Dedifferentiated amniotic fluid mesenchymal stem cell (primary cell): ENCODE results near the gene CEACAM21.

ENCODE experiments used
- DNase-seq: peaks from one replicate; pipeline ENCODE4 v3.0.0-alpha.2; 2016; ENCODE audit errors: extremely low spot score

CEACAM21 gene

DNA sequence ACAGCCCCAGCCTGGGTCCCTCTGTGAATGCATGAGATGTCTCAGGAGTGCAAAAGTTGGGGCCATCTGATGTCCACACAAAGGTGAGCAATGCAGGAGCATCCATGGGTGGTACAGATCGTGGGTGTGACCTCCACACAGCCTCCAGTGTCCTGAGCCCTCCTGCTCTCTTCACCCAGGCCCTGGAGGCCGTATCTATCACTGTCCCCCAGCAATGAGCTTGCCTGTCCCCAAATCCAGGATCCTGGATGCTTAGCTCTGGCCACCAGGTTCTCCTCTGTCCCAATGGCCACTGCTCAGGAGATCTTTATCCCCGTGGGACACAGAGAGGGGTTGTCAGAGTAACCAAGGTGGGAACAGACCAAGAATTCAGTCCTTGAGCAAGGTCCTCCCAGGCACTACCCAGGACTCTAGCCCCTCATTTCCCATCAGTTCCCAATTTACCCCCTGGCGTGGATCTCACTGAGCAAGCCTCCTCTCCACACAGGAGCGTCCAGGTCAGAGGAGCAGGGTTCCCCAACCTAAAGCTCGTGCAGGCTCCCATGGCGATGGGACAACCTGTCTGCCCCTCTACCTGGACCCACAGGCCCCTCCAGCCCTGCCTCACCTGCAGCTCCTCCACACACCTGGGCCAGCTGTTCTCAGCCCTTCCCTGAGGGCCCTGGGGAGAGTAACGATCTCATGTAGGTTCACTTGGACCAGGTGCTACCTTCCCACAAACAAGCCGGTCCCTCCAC is 11.3 kb downstream of the CEACAM21 start:
- DNase-seq = no peak

DNA sequence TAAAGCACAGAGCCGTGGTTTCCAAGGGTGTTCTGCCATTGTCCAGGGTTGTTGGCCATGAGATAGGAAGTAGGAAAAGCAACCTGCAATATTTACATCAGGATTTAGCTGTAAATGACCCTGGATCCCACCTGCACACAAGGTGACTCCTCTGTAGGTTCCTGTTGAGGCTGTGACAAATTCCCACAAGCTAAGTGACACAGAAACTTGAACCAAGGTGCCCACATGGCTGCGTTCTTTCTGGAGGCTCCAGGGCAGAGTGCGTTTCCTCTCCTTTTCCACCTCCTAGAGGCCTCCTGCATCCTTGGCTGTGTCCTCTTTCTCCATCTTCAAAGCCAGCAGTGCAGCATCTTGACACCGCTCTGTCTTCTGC is 11.9 kb downstream of the CEACAM21 start:
- DNase-seq = no peak

DNA sequence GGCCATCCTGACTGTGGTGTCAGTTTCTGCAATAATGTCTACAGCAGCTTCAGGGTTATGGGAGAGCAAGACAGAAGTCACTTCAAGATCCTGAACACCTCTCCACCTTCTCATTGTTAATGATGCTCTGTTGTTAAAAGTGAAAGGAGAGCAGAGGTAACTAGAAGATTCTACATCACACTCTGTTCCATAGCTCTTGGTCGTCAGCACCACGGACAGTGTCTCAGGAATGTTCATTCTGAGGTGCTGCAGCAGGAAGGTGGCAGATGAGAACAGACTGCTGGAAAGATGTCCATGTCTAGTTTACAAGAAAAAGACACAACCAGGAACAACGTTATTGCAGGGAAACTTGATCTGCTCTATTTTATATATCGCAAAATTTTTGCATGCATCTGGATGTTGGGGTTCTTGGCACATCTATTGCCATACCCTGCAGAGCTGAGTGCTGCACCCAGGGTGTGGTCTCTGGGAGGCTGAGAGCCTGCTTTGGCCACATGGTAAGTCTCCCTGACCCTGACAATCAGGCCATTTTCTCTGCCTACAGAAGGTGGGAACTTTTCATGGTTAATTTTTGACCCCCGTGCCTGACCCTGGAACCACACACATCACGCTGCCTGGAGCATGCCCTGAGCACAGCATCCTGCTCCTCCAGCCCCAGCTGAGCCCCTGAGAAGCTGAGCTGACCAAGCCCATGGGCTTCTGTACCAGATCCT is 12.7 kb downstream of the CEACAM21 start:
- DNase-seq = no peak

DNA sequence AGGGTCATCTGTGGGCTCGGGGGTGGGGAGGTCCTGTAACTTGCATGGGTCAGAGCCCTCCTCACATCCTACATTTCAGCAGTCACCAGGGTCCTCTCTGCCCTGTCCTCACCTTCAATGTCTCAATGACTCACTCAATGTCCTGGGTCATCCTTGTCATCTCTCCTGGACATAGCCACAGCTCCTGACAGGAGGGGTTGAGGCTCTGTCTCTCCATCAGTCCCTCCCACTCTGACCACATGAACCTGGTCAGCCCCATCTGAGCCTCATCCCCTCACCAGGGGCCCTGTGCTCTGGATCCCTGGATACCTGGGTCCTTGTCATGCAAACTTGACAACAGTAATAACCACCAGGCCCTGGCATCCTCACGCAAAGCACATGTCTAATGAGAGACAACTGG is 13.4 kb downstream of the CEACAM21 start:
- no peak for DNase-seq

DNA sequence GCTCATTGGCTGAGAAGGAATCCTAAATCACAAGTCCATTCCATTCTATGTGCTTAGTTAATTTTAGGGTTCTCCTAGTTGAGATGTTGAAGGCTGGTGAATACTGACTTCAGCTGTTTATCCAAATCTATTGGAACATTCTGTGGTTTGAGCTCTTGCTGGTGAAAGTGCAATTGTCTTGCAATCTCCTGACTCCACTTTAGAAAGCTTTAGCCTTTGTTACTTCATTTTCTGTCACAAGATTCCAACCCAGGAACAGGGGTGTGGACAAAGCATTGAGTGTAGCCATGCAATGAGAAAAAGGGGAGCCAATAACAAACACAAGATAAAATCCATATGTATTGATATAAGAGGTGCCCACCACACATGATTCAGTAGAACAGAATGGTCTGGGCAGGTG is 15.0 kb downstream of the CEACAM21 start:
- DNase-seq = no peak

DNA sequence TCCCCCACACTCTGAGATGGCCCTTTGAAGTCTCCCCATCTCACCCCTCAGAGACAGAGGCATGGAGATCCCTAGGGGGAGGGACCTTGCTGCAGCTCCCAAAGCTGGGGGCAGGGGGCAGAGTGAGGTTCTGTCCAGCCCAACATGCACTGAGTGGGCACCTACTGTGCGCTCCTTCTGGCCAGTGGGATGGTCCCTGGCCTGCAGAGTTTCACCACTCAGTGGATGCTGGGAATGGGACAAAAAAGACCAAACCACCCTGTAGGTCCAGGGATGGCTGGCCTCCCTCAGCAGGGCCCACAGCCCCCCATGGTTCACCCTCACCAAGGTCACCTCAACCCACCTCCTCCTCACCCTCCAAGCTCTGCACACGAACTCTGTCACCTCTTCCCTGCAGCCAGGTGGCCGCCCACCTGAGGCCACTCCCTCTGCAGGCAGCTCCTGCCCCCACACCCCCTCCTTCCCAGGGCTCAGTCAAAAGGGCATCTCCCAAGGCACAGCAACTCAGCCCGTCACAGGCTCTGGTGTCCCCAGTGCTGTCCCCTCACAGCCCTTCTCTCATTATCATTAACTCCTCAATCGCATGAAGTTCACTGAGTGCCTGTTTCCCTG is 16.1 kb downstream of the CEACAM21 start:
- no peak for DNase-seq

DNA sequence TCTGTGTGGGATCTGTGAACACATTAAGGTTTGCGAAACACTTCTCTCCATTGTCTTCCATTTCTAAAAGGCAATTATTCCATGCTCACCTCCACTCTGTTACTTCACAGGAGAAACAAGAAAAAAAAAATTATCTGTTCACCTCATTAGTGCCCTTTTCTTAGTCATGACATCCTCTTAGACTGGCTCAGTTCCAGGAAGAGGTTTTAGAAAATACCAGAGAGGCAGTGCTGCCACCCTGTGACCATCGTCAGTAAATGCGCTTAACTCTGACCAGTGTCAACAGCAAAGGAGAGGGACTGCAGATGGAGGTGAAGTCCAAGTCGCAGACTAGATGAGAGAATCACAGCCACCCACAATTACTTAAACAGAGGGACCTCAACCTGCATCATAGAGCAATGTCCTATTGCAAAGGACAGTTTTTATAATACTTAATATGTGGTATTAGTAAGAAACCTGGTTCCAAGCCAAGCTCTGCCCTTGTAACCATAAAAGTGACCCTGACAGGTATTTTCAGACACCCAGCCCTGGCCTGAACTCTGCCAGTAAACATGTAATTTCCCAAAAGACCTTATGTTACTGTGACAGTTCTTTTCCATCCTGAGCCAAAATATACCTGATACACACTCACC is 19.4 kb downstream of the CEACAM21 start:
- DNase-seq = peak; percentile 49

DNA sequence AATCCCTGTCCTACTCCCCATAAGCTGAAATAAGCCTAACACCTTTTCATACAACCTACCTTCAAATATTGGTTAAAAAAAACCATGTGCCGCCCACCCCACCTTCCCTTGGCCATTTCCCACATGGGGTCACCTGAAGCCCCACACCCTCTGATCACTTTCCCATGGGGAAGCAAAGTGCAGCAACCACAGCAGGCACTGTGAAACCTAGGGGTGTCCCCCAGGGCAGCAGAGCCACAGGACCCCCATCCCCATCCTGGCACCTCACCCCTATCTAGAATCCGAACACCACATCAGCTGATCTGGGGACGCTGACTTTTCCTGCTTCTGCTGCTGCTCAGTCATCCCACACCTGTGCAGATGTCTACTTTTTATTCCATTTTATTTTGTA is 19.9 kb downstream of the CEACAM21 start:
- DNase-seq = no peak

DNA sequence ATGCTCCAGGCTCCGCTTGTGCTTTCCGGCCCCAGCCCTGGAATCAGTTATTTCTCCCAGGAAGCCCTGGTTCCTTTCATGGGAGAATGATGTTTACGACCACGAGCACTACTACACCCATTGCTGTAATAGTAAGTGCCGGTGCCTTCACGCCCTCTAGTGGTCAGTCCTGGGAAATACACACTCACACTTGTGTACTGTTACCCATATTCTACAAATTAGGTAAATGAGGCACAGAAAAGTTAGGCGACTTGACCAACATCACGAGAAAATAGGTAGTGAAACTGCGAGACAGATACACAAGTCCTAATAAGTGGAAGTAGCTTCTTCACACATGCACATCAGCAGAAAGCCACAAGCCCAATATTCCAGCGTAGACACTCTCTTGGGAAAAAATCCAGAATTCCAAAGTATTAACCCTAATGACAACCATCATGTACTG is 21.7 kb downstream of the CEACAM21 start:
- DNase-seq = peak; percentile 56

DNA sequence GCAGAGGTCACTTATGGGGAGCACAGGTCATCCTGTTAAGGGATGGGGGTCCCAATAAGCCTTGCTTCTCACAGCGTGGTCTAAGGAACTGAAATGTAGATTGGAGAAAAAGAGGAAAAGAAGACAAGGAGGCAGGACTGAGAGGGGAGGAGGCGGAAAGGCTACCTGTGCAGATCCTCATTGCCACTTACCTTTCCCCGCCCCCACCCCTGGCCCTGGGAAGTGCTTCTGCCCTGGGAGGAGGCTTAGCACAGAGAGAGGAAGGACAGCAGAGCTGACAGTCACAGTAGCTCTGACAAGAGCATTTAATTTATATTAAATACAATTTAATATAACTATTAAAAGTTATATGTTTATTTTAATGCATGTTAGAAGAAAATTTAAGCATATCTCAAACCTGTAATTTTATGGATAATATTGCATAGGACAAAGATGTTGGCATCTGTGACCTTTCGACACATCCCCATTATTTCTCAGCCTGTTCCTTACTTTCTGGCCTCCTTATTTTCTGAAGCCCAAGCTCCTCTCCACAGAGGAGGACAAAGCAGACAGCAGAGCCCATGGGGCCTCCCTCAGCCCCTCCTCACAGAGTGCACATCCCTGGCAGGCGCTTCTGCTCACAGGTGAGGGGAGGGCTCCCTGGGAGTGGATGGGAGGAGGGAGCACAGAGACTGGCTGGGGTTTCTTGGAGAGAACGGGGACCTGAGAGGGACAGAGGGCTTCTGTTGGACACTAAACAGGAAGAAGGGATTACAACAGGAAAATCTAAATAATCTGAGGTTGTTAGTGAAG is 23.4 kb downstream of the CEACAM21 start:
- no peak for DNase-seq

DNA sequence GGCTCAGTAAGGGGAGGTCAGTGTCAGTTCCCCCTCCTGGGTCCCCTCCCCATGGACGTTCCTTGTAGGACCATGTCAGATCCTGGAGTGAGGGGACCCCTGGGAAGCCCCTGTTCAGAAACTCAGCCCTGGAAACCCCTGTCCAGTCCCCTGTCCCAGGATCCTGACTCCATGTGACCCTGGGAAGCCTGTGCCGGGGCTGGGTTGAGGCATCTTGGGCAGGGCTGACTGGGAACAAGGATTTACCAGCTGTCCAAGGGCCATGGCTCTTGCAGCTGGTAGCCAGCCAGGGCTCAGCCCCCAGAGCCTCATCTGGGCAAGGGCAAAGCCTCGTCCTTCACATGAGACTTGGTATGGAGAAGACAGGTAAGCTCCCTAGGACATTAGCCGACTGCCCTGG is 25.8 kb downstream of the CEACAM21 start:
- DNase-seq = no peak

DNA sequence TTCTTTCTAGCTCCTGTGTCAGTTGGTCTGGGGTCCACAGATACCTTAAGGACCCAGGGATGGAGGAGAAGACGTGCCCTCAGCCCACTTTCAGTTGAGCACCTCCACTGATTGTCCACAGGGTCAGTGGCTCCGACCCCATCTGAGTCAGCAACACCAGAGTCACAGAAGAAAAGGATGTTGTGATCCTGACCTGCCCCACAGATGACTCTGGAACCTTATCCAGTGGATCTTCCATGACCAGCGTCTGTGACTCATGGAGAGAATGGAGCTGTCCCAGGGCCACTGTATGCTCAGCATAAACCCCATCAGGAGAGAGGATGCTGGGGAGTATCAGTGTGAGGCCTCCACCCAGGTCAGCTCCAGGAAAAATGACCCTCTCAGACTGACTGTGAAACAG is 28.9 kb downstream of the CEACAM21 start:
- no peak for DNase-seq

DNA sequence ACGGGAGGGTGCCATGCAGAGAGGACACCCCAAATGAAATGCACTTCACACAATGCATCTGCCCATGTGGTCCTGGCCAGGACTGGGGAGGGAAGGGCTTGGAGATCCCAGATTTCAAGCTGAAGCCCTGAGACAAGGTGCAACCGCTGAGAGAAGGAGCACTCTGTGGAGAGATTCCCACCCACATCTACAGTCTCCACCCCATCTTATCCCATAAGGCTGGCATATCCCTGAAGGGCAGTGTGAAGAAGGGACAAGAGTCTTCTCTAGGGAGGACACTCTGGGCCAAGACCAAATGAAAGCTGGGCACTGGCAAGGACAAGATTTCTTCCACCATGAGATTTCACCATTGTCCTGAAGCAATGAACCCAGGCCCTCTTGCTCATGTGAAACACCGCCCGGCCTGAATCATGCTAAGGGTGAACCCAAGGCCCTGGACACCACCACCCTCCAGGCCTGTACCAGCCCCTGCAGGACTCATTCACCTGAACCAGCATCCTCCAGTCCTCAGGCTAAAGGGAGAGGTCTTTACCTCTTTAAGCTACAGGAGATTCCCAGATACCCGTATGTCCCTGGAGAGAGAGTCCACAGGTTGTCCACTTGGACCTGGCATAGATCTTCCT is 30.4 kb downstream of the CEACAM21 start:
- DNase-seq = no peak

DNA sequence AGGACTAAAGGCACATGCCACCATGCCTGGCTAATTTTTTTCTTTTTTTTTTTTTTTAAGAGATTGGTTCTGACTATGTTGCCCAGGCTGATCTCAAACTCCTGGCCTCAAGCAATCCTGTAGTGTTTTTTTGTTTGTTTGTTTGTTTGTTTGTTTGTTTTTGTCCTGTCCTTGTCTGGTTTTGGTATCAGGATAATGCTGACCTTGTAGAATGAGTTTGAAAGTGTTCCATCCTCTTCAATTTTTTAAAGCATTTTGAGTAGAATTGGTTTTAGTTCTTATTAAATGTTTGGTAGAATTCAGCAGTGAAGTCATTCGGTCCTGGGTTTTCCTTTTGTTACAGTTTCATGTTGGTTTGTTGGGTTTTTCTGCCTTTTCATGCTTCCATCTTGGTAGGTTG is 31.7 kb downstream of the CEACAM21 start:
- DNase-seq = no peak

DNA sequence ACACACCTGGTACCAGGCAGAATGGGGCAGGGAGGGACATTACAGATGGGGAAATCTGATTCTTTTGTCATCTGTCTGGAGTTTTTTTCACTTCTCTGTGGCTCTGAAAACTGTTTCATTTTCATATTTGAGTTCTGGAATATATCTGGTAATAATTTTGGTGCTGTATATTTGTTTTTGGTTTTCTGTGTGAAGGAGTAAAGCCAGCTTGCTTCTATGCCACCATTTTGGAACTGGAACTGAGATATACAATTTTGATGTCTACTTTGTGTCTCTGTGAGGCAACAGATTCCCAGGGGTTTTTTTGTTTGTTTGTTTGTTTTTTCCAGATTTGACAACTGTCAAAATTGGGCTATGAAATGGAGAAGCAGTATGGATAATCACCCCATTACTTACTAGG is 34.8 kb downstream of the CEACAM21 start:
- DNase-seq = no peak

DNA sequence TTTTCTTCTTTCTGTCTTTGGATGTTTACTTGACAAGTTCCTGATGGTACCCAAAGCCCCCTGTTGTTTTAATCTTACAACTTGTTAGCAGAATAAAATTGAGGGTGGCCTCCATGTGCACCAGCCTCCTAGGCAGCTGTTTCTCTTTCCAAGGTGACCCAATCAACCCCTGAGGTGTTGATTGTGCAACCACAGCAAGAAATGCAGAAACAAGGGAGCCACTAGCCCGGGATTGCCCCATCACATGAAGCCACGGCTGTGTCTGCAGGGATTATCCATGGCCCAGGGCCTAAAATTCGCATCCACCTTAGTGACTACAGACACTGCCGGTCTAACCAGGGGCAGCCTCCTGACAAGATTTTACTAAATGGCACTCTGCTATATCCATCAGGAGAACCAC is 36.5 kb downstream of the CEACAM21 start:
- DNase-seq = no peak

DNA sequence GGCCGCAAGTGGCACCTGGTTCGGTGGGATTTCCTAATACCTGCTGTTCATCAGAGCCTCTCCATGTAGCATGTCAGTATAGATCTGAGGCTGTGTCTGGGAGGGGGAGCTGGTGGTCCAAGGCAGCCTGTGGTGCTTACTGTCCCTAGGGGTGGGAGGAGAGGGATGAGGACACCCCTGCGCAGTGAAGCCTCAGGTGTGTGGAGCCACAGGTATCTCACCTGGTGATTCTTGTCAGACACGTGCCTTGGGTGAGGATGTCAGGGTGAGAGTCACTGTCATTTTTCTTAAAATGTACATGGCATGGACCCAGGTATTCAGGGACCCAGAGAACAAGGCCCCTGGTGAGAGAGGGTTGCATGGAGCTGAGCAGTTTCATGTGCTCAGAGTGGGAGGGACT is 39.2 kb downstream of the CEACAM21 start:
- no peak for DNase-seq

DNA sequence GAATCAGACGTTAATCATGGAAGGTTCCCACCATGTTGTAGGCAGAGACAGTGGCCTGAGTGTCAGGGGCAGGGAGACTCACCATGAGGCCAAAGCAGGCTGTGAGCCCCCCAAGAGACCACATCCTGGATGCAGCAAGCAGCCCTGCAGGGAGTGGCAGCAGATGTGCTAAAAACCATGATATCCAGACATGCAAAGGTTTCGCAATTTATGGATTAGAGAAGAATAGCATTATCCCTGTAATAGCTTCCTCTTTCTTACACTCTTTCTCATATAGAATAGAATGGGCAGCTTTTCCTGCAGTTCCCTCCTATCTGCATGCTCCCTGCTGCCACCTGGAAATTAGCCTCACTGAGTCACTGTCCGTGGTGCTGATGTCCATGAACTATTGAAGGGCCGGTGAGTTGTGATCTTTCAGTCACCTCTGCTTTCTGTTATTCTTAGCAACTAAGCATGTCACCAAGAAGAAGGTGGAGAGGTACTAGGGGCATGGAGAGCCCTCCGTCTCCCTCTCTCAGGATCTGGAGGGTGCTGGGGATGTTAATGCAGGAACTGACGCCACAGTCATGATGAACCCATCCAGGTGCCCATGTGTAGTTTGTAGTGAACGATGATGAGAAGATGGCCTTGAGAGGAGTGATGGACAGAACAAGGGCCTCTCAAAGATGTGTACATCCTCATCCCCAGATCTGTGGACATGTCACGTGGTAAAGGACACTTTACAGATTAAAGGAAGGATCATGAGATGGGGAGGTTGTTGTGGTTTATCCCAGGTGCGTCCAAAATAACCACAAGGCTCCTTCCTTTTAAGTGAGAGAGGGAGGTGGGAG is 41.0 kb downstream of the CEACAM21 start:
- no peak for DNase-seq

DNA sequence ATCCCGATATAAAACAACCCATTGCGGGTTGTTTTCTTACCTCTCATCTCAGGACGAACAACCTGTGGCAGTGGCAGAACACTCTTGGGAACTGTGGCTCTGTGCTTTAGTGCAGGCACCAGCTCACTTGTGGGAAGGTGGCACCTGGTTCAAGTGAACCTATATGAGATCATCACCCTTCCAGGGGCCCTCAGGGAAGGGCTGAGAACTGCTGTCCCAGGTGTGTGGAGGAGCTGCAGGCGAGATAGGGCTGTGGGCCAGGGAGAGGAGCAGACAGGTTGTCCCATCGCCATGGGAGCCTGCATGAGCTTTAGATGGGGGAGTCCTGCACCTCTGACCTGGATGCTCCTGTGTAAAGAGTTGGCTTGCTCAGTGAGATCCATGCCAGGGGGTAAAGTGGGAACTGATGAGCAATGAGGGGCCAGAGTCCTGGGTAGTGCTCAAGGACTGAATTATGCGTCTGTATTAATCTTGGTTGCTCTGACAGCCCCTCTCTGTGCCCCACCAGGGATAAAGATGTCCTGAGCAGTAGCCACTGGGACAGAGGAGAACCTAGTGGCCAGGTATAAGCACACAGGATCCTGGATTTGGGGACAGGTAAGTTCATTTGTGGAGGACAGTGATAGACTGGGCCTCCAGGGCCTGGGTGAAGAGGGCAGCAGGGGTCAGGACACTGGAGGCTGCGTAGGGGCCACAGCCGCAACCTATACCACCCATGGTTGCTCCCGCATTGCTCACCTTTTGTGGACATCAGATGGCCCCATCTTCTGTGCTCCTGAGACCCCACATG is 42.2 kb downstream of the CEACAM21 start:
- no peak for DNase-seq
